ENCODE data around the gene ADA.

The ADA gene

DNA sequence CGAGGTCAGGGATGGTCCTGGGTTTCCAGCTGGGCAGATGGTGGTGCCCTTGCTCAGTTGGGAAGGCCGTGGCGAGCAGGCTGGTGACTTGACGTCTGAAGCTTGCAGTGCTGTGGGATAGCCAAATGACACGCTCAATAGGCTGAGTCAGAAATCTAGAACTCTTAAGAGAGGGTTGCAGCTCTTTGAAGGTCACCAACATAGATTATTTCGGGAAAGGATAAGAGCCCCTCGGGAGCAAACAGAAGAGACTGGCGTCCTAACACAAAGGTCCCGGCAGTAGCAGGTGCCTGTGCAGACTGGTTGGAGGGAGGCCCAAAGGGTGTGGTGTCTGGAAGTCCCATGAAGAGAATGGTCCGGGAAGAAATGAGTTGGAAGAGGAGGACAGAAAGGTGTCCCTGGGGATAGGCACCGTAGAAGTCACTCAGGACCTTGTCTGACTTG lies 50.7 kb downstream of the ADA start:
- TF ChIP-seq CTCF (IDR thresholded peaks at IDR 0.05; ENCODE audit: control insufficient read depth, insufficient read depth, low read depth, low read length, missing control alignments) = no peak
- no peak for DNase-seq (ENCODE audit: low read depth)
- no peak overlapping the region for H3K4me3 ChIP-seq (ENCODE audit: control insufficient read depth, low read depth, low read length)

GRCh38 chr20:44600301-44600700 lies 51.2 kb downstream of the ADA start:
- no peak overlapping the region for H3K4me3 ChIP-seq (ENCODE audit: control insufficient read depth, low read depth, low read length)
- no peak for TF ChIP-seq CTCF (IDR thresholded peaks at IDR 0.05; ENCODE audit: control insufficient read depth, insufficient read depth, low read depth, low read length, missing control alignments)
- no peak for DNase-seq (ENCODE audit: low read depth)

DNA sequence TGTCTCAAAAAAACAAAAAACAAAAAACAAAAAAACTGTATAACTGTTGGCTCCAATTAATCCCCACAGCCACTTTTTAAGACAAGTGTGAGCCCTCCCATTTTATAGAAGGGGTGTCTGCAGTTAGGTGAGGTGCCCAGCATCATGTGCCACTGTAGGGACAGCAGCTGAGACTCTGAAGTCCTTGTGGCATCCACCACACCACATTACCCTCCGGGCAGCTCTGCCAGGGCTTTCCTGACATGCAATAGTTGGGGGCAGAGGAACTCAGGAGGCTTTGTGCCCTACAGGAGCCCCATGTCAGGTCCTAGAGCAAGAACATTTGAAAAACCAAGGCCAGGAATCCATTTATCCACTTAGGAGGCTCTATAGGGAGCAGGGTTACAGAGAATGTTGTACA lies 51.8 kb downstream of the ADA start:
- TF ChIP-seq CTCF (IDR thresholded peaks at IDR 0.05; ENCODE audit: control insufficient read depth, insufficient read depth, low read depth, low read length, missing control alignments) = no peak
- no peak for DNase-seq (ENCODE audit: low read depth)
- no peak overlapping the region for H3K4me3 ChIP-seq (ENCODE audit: control insufficient read depth, low read depth, low read length)

GRCh38 chr20:44598423-44599305 lies 52.8 kb downstream of the ADA start:
- no peak for TF ChIP-seq CTCF (IDR thresholded peaks at IDR 0.05; ENCODE audit: control insufficient read depth, insufficient read depth, low read depth, low read length, missing control alignments)
- no peak overlapping the region for H3K4me3 ChIP-seq (ENCODE audit: control insufficient read depth, low read depth, low read length)
- DNase-seq (ENCODE audit: low read depth) = no peak

DNA sequence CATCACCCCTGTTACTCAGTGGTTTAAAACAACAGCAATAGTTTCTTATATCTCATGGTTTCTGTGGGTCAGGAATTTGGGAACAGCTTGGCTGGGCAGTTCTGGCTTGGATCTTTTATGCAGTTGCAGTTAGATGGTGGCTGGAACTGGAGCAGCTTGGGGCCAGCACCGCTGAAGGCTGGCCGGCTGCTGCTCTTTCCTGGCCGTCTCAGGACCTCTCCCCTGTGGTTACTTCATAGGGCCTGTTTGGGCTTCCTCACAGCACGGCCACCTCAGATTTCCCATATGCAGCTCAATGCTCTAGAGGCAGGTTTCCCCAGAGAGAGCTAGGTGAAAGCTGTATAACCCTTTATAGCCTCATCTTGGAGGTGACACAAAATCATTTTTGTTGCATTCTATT lies 53.6 kb downstream of the ADA start:
- no peak for TF ChIP-seq CTCF (IDR thresholded peaks at IDR 0.05; ENCODE audit: control insufficient read depth, insufficient read depth, low read depth, low read length, missing control alignments)
- DNase-seq (ENCODE audit: low read depth) = no peak
- no peak overlapping the region for H3K4me3 ChIP-seq (ENCODE audit: control insufficient read depth, low read depth, low read length)

GRCh38 chr20:44597516-44597915 lies 54.0 kb downstream of the ADA start:
- no peak overlapping the region for H3K4me3 ChIP-seq (ENCODE audit: control insufficient read depth, low read depth, low read length)
- TF ChIP-seq CTCF (IDR thresholded peaks at IDR 0.05; ENCODE audit: control insufficient read depth, insufficient read depth, low read depth, low read length, missing control alignments) = no peak
- DNase-seq (ENCODE audit: low read depth) = no peak

Measured in AG09309 (cell line).